ENCODE measurements around the gene PLD5. TPM values are rescaled to one million over a fixed set of nuclear protein-coding genes. Genes with fewer than 3 reads are reported as not detected.
A peak's percentile ranks its signal among the peaks of the same experiment; 100 is the strongest.
"Not testable (repeated sequence)": the region's sequence is repeated elsewhere in the genome, so short reads cannot be mapped to it uniquely, and the experiment has no call there.

Gene PLD5
- polyA plus RNA-seq, 3 donors: 0.29 to 1.0 (median 0.56) TPM

DNA sequence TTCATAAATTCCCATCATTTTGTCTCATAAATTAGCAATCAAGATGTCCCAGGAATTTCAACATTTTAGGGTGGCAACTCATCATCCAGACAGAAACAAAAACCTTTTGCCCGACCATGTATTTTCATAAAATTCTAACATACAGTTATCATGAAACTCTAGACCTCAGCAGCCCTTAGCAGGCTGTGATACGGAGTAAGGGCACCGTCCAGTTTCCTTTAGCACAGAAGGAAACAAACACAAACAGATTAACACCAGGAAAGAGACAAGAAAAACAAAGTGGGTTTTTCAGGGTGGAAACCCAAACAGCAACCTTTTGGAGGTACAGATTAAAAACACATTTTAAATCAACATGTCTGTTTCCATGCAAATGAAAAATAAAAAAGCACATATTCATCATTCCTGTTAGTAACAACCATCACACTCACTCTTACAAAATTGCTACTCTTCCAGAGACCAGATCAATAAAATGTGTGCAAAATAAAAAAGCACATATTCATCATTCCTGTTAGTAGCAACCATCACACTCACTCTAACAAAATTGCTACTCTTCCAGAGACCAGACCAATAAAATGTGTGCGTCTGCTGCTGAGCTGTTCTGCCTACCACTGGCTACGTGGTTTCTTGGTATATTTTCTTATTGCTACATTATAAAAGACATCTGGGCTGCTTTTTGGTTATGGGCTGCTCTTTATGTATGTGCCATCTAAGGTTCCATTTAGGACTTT lies 241.6 kb downstream of the PLD5 start:
- DNase-seq: not testable (repeated sequence)

GRCh38 chr1:242278406-242278805 lies 246.1 kb downstream of the PLD5 start:
- DNase-seq: not testable (repeated sequence)

- DNase-seq: not testable (repeated sequence)
Observed at GRCh38 chr1:242276769-242277168, 247.7 kb downstream of the PLD5 start.

DNA sequence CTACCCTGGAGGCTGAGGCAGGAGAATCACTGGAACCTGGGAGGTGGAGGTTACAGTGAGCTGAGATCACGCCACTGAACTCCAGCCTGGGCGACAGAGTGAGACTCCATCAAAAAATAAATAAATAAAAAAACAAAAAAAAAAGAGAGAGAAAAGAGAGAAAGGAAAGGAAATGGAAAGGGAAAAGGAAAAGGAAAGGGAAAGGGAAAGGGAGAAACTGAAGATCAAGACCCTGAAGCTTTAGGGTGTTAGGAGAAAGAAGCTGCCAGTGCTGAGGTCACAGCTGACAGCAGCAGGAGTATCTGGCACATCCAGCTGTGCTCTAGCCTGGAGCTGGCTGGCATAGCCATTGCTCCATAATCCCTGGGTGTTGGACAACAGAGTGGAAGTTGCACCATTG lies 257.5 kb downstream of the PLD5 start:
- DNase-seq: not testable (repeated sequence)

DNA sequence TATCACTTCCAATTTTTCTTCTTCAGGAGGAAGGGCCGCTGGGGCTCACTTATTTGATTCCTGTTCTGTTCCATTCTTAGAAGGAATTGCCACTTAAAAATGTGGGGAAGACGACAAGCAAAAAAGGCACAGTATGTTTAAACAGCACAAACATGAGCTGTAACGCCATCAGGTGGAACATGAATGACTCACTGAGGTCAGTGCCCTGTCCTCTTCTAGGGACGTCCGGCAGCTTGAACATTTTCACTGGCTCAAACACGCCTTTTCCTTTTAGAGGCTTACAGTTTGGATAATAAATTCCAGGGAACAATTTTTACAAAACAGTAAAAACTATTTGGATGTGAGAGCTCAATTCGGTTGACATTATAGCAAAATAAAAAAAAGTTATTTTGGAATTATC lies 260.1 kb downstream of the PLD5 start:
- not testable (repeated sequence) for DNase-seq

DNA sequence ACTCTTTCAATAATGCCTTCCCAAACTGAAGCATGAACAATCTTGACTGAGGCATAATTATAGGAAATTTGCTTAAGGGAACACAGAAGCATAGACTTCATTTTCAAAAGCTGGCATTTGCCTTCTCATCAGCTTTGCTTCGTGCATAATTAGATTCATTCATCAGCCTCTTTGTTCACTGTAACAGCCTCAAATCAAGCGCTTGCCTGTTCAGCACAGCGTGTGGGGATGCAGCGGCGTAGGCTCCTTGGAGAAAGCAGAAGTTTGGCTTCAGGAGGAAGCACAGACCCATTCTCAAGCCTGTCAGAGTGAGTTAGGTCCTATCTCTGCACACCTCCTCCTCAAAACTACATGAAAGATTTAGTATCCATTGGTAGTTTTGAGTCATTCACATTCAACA lies 279.2 kb downstream of the PLD5 start:
- DNase-seq: no peak

DNA sequence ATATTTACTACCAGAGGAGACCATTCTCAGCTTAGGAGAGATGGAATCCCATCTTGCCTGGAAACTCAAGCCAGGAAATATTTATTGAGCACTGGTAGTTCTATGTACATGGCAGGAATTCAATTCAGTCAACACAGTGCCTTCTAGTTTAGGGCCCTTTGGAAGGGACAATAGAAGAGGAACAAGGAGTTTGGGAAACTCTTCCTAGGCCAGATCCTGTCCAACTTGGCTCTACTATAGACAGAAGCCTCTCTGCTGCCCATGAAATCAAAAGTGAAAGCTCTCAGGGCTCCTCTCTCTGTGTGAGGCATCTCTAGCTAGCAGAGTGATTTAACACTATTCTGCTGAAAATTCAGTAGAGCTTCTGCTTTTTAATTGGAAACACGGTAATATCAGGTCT lies 281.0 kb downstream of the PLD5 start:
- DNase-seq: no peak

GRCh38 chr1:242242983-242243382 lies 281.5 kb downstream of the PLD5 start:
- no peak for DNase-seq

GRCh38 chr1:242241936-242242335 lies 282.6 kb downstream of the PLD5 start:
- DNase-seq: no peak

- no peak for DNase-seq
Observed at GRCh38 chr1:242240691-242241090, 283.8 kb downstream of the PLD5 start.

DNA sequence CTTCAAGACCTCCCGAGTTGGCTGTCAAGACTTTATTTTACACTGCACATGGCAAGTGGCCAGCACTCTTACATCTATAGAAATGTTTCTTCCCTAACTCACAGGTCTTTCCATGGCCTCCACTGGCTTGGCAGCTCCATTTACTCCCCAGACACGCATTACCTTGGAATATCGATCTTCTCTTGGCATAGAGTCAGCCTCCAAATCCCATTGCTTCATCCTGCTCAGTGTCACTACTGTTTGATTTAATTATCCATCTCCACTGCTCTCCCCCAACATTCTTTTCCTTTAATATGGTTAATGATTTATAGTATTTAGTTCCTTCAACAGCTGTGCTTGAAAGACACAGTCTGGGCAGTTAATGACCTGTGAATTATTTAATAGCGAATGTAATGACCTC lies 284.4 kb downstream of the PLD5 start:
- DNase-seq: peak; percentile 46

DNA sequence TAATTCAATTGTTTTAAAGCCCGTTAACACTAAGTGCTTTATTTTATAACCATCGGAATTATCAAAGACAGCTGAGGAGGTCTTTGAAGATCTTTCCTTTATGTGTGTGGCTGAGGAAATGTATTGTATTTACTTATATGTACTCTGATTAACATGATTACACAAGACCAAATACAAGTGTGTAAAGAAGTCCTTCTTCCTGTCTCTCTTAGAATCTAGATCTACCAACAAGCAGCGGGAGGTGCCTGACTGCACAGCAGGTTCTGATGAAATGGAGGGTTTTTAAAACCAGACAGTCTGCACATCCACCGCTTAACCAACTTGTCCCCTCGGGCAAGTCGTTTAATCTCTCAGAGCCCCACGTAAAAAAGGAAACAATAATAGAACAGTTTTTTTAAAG lies 285.1 kb downstream of the PLD5 start:
- no peak for DNase-seq

GRCh38 chr1:242237051-242237450 lies 287.4 kb downstream of the PLD5 start:
- no peak for DNase-seq

- no peak for DNase-seq
Observed at GRCh38 chr1:242228991-242229390, 295.5 kb downstream of the PLD5 start.

GRCh38 chr1:242225767-242226573 lies 298.5 kb downstream of the PLD5 start:
- DNase-seq: no peak

DNA sequence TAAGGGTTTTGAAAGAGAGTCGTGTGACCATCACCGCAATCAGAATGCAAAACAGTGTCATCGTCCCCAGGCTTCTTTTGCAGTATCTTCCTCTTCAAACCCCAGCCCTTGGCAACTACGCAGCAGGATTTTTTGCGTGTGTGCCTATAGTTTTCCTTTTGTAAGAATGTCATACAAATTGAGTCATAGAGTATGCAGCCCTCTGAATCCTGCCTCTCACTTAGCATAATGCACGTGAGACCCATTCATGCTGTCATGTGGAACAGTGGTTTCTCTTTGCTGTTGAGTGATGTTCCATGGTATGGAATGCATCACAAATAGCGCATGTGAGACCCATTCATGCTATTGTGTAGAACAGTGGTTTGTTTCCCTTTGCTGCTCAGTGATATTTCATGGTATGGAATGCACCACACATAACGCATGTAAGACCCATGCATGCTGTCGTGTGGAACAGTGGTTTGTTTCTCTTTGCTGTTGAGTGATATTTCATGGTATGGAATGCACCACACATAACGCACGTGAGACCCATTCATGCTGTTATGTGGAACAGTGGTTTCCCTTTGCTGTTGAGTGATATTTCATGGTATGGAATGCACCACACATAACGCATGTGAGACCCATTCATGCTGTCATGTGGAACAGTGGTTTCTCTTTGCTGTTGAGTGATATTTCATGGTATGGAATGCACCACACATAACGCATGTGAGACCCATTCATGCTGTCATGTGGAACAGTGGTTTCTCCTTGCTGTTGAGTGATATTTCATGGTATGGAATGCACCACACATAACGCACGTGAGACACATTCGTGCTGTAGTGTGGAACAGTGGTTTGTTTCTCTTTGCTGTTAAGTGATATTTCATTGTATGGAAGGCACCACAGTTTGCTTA lies 299.4 kb downstream of the PLD5 start:
- DNase-seq: not testable (repeated sequence)

DNA sequence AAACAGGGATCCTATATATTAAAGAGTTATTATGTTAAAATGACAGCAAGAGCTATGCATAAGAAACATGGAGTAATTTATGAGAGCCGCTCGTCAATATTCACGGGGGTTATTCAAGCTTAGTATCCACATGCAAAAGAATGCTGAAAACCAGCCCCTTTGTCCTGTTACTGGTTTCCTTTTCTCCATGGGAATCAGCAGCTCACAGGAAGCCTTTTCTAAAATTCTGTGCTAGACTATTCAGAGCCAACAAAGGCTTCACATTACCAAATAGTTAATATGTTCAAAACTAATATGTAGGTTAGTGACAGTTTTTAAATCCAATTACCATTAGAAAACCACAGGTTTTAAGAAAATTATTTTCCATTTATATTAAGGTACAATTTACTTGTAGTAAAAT lies 300.0 kb downstream of the PLD5 start:
- DNase-seq: no peak

GRCh38 chr1:242219905-242220304 lies 304.6 kb downstream of the PLD5 start:
- DNase-seq: no peak

GRCh38 chr1:242219298-242219901 lies 305.1 kb downstream of the PLD5 start:
- no peak for DNase-seq

DNA sequence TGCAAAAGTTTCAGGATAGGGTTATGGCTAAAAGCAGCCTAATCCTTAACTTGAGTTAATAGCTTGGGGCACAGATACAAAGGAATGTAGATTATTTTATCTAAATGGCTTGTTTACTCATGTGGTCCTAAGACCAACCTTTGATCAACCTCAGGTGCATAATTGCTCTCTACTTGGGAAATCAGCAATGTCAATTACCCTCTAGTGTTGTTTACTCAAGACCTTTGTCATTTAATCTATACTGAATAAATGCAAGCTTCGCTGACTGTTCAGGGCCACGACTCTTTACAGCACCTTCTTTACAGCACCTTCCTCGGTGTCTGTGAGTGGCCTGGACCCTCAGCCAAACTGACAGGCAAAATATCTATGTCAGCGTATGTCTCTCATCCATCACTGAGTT lies 308.1 kb downstream of the PLD5 start:
- DNase-seq: no peak

DNA sequence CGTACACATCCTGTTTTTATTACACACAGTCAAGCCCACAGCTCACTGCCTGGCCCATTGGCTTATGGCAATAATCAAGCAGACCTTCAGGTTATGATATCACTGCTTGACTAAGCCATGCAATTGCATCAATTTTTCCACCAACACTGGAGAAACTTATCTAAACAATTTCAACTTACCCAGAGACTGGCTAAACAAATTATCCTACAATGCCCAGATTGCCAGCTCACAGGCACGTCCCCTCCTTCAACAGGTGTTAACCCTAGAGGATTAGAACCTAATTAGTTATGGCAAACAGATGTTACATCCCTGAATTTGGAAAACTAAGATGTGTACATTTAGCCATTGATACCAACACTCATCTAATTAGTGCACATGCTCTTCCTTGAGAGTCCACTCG lies 310.0 kb downstream of the PLD5 start:
- DNase-seq: not testable (repeated sequence)

GRCh38 chr1:242212961-242213360 lies 311.5 kb downstream of the PLD5 start:
- not testable (repeated sequence) for DNase-seq

All from renal pelvis (tissue), 4 donors.